Measurements from ENCODE around the gene PLCB2. TPM values are rescaled to one million over a fixed set of nuclear protein-coding genes. Genes with fewer than 3 reads are reported as not detected.

The PLCB2 gene
- total and polyA plus RNA-seq, 7 donors, result 0.73 to 4.6 (median 2.0) TPM

DNA sequence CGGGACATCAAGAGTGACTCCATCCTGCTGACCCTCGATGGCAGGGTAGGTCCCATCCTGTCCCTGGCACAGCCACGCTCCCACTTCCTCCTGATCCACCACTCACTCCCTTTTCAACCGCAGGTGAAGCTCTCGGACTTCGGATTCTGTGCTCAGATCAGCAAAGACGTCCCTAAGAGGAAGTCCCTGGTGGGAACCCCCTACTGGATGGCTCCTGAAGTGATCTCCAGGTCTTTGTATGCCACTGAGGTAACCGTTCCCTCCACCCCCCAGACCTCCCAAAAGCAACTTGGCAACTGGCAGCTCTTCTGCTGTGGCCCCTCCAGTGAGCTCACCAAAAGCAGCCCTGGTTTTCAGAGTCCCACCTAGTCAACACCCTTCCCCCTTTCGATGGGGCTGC, 34.3 kb downstream of the PLCB2 start:
- intact Hi-C loops (cut with DNase I), result loop anchor here in 1 of 2 donors (1.0 kb wide), 1 partner anchor 56 kb away; no protein-coding TSS in a partner anchor
- TF ChIP-seq, protein P1, sequence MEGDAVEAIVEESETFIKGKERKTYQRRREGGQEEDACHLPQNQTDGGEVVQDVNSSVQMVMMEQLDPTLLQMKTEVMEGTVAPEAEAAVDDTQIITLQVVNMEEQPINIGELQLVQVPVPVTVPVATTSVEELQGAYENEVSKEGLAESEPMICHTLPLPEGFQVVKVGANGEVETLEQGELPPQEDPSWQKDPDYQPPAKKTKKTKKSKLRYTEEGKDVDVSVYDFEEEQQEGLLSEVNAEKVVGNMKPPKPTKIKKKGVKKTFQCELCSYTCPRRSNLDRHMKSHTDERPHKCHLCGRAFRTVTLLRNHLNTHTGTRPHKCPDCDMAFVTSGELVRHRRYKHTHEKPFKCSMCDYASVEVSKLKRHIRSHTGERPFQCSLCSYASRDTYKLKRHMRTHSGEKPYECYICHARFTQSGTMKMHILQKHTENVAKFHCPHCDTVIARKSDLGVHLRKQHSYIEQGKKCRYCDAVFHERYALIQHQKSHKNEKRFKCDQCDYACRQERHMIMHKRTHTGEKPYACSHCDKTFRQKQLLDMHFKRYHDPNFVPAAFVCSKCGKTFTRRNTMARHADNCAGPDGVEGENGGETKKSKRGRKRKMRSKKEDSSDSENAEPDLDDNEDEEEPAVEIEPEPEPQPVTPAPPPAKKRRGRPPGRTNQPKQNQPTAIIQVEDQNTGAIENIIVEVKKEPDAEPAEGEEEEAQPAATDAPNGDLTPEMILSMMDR (IDR thresholded peaks at IDR 0.05), result no peak
- H3K27ac ChIP-seq, result no peak overlapping the region
- no peak for ATAC-seq
- H3K36me3 ChIP-seq (ENCODE audit: insufficient read depth in 1 of 2, low read depth in 1 of 2), result no peaks in the 10 kb centered on the region
- peaks cover 0 to 6% (median 5%) of the 10 kb centered on the region in 3 donors for H3K27me3 ChIP-seq (ENCODE audit: insufficient read depth in 3 of 3, low read length in 2 of 3)
- H3K4me1 ChIP-seq, result no peaks in the 10 kb centered on the region
- DNase-seq, result no peak
- H3K4me3 ChIP-seq, result no peak overlapping the region
- 89 to 95% (median 89%) methylated on average over 9 of the region's 9 CpGs for WGBS, 3 donors
- H3K9me3 ChIP-seq, result no peaks in the 10 kb centered on the region

DNA sequence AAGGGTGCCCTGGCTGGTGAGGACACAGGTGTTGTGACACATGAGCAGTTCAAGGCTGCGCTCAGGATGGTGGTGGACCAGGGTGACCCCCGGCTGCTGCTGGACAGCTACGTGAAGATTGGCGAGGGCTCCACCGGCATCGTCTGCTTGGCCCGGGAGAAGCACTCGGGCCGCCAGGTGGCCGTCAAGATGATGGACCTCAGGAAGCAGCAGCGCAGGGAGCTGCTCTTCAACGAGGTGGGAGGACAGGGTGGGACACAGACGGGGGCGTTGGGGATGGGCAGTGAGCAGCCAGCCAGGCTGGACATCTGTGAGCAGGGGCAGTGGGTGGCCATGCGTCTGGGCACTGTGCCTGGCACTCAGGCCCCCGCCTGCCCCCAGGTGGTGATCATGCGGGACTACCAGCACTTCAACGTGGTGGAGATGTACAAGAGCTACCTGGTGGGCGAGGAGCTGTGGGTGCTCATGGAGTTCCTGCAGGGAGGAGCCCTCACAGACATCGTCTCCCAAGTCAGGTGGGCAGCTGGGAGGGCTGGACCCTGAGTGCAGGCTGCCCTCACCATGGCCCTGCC, 35.2 kb downstream of the PLCB2 start:
- no peak overlapping the region for H3K4me3 ChIP-seq
- H3K36me3 ChIP-seq (ENCODE audit: insufficient read depth in 1 of 2, low read depth in 1 of 2), result no peaks in the 10 kb centered on the region
- H3K27ac ChIP-seq, result no peak overlapping the region
- no peaks in the 10 kb centered on the region for H3K4me1 ChIP-seq
- intact Hi-C loops (cut with DNase I), result loop anchor here in 1 of 2 donors (1.0 kb wide), 1 partner anchor 55 kb away; no protein-coding TSS in a partner anchor
- TF ChIP-seq, protein P1 (IDR thresholded peaks at IDR 0.05), result no peak
- DNase-seq (no peak), ATAC-seq (no peak)
- no peaks in the 10 kb centered on the region for H3K9me3 ChIP-seq
- peaks cover 0 to under 1% (median 0%) of the 10 kb centered on the region in 3 donors for H3K27me3 ChIP-seq (ENCODE audit: insufficient read depth in 3 of 3, low read length in 2 of 3)
- WGBS, 3 donors, result 75 to 78% (median 75%) methylated on average over 20 of the region's 20 CpGs

DNA sequence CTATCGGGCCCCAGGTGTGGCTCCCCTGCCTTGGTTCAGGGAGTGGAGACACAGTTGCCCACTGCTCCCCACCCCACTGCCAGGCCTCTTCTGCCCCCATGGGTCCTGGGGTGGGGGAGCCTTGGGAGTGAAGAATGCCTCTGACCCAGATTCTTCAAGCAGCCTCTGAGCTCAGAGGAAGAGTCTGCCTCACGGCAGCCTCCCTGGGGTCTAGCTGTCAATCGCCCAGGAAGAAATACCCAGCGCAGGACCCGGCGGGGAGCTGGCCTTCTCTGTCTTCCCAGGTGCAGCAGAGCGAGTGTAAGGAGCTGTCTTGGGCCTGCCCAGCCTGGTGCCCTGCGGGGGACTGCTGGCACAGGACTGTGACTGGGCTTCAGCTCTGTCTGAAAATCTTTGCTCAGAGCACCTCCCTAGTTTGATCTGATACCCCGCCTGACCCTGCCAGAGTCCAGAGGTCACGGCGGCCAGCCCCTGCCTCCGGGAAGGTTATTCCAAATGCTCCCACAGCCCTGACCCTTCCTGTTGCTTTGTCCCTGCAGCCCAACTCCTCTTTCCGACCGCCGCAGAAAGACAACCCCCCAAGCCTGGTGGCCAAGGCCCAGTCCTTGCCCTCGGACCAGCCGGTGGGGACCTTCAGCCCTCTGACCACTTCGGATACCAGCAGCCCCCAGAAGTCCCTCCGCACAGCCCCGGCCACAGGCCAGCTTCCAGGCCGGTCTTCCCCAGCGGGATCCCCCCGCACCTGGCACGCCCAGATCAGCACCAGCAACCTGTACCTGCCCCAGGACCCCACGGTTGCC, 35.9 kb downstream of the PLCB2 start:
- TF ChIP-seq, protein P1 (IDR thresholded peaks at IDR 0.05), result no peak
- no peaks in the 10 kb centered on the region for H3K36me3 ChIP-seq (ENCODE audit: insufficient read depth in 1 of 2, low read depth in 1 of 2)
- no peaks in the 10 kb centered on the region for H3K27me3 ChIP-seq (ENCODE audit: insufficient read depth in 3 of 3, low read length in 2 of 3)
- intact Hi-C loops (cut with DNase I), result no loop called here
- H3K9me3 ChIP-seq, result no peaks in the 10 kb centered on the region
- no peak for DNase-seq
- no peak for ATAC-seq
- no peak overlapping the region for H3K27ac ChIP-seq
- WGBS, 3 donors, result 81 to 86% (median 82%) methylated on average over 25 of the region's 25 CpGs
- no peak overlapping the region for H3K4me3 ChIP-seq
- no peaks in the 10 kb centered on the region for H3K4me1 ChIP-seq

DNA sequence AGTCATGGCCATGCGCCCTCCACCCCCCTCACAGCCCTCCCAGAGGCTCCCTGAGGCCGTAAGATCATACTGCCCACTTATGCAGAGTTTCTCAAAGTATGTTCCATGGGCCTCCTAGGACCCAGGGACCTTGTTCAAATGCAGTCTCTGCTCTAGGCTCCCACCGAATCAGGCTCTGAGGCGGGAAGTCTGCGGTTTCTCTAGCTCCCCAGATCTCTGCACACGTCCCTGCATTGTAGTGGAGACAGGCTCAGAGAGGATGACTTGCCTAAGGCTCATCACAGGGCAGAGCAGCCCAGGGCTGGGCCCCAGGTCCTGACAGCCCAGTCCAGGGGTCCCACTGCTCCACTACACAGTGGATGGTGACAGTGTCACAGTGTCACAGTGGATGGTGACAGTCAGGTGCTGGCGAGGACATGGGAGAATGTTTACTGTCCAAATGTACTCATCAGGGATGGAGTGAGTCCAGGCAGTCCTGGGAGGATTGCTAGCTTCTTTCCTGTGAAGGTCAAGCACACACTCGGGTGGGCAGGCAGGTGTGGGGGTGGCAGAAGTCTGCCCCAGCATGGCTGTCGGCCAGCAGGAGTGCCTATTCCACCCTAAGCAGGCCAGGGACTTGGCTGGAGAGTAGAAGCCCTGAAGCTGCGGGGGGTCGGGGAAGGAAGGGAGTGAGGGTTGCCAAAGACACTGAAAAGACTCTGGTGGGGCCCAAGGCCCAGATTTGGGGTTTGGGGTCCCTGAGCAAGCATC, 37.3 kb downstream of the PLCB2 start:
- Histone ChIP-seq H3K27me3 (ENCODE audit: insufficient read depth in 3 of 3, low read length in 2 of 3) (no peaks in the 10 kb centered on the region), H3K36me3 (ENCODE audit: insufficient read depth in 1 of 2, low read depth in 1 of 2) (no peaks in the 10 kb centered on the region), H3K4me1 (no peaks in the 10 kb centered on the region), H3K4me3 (no peak overlapping the region), H3K27ac (no peak overlapping the region), H3K9me3 (no peaks in the 10 kb centered on the region)
- 73 to 79% (median 74%) methylated on average over 11 of the region's 11 CpGs for WGBS, 3 donors
- DNase-seq (no peak), ATAC-seq (no peak)
- TF ChIP-seq, protein P1 (IDR thresholded peaks at IDR 0.05), result no peak
- intact Hi-C loops (cut with DNase I), result no loop called here
